MM.1S (cell line): ENCODE measurements around the gene TNFRSF4.

ENCODE experiments used
- DNase-seq: peaks from one replicate; pipeline ENCODE4 v3.0.0-alpha.2; 2015
- H2AFZ ChIP-seq: fragments of 300-600 bp; sonication (generic); 2 replicates; pipeline ENCODE4 v1.6.0; 2016; ENCODE audit warnings: antibody characterized with exemption, low read length
- H3F3A ChIP-seq: fragments of 300-600 bp; sonication (generic); 2 replicates; pipeline ENCODE4 v1.6.1; 2016; ENCODE audit warnings: mild to moderate bottlenecking, antibody characterized with exemption, low read length, moderate library complexity, mixed read lengths; ENCODE audit not compliant: insufficient read depth
- H3K27ac ChIP-seq: fragments of 300-600 bp; sonication (generic); 2 replicates; pipeline ENCODE4 v1.5.1; 2016; ENCODE audit warnings: mild to moderate bottlenecking, low read length
- H3K27me3 ChIP-seq: fragments of 300-600 bp; sonication (generic); replicated peaks from 2 replicates; pipeline ENCODE4 v1.6.0; 2016; ENCODE audit warnings: low read length; ENCODE audit not compliant: insufficient read depth
- H3K36me3 ChIP-seq: fragments of 300-600 bp; sonication (generic); replicated peaks from 2 replicates; pipeline ENCODE4 v1.6.1; 2016; ENCODE audit warnings: mild to moderate bottlenecking, low read length, mixed read lengths; ENCODE audit not compliant: insufficient read depth
- H3K4me1 ChIP-seq: fragments of 300-600 bp; sonication (generic); 2 replicates; pipeline ENCODE4 v1.6.1; 2016; ENCODE audit warnings: low read length, mixed read lengths
- H3K4me2 ChIP-seq: fragments of 300-600 bp; sonication (generic); 2 replicates; pipeline ENCODE4 v1.6.0; 2016; ENCODE audit warnings: low read depth, low read length
- H3K4me3 ChIP-seq: fragments of 300-600 bp; sonication (generic); 2 replicates; pipeline ENCODE4 v1.5.1; 2016; ENCODE audit warnings: low read length, mixed read lengths
- H3K79me2 ChIP-seq: fragments of 300-600 bp; sonication (generic); 2 replicates; pipeline ENCODE4 v1.6.1; 2016; ENCODE audit warnings: mixed run types, low read length, mixed read lengths
- H3K9ac ChIP-seq: fragments of 300-600 bp; sonication (generic); 2 replicates; pipeline ENCODE4 v1.6.1; 2016; ENCODE audit warnings: low read length, mixed read lengths
- H3K9me2 ChIP-seq: fragments of 300-600 bp; sonication (generic); replicated peaks from 2 replicates; pipeline ENCODE4 v1.6.1; 2016; ENCODE audit warnings: mild to moderate bottlenecking, low read length, mixed read lengths; ENCODE audit not compliant: insufficient read depth
- H3K9me3 ChIP-seq: fragments of 300-600 bp; sonication (generic); replicated peaks from 2 replicates; pipeline ENCODE4 v1.6.1; 2016; ENCODE audit warnings: mild to moderate bottlenecking, low read length, mixed read lengths; ENCODE audit not compliant: insufficient read depth
- H4K20me1 ChIP-seq: fragments of 300-600 bp; sonication (generic); 2 replicates; pipeline ENCODE4 v1.6.1; 2016; ENCODE audit warnings: mild to moderate bottlenecking, low read length, moderate library complexity, mixed read lengths; ENCODE audit not compliant: insufficient read depth
- EZH2 ChIP-seq: fragments of 300-600 bp; sonication (generic); optimal IDR thresholded peaks from 2 replicates; pipeline ENCODE3; 2017; ENCODE audit warnings: low read depth, mild to moderate bottlenecking, antibody characterized with exemption, low read length, mixed read lengths
- EZH2phosphoT487 ChIP-seq: fragments of 300-600 bp; sonication (generic); IDR thresholded peaks from 2 replicates; pipeline ENCODE4 v1.6.1; 2018; ENCODE audit warnings: antibody characterized with exemption, low read length
- TF ChIP-seq, protein P1 (sequence below): fragments of 300-600 bp; sonication (generic); IDR thresholded peaks from 2 replicates; pipeline ENCODE4 v1.5.1; 2016; ENCODE audit warnings: antibody characterized with exemption, low read length, mixed read lengths

The TNFRSF4 gene

DNA sequence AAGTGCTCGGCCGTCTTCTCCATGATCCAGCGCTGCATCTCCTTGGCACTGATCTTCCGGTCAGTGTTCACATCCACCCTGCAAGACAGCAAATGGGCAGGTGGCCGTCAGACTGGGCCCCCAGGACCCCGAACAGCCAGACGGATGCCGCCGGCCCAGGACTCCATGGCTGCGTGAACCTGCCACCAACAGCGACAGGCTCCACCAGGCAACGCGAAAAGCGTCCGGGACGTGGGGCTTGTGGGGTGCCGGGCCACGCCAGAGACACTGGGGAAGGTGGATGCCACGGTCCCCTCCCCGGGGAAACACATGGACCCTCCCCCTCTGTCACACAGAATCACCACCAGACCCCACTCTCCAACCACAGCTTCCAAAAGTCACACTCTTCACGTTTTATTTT is 9.9 kb upstream of the TNFRSF4 start:
- H3F3A ChIP-seq, result no peaks in the 10 kb centered on the region
- no peak overlapping the region for H3K4me3 ChIP-seq
- no peak for DNase-seq
- H3K79me2 ChIP-seq, result peaks cover 42% of the 10 kb centered on the region
- no peak overlapping the region for H3K27ac ChIP-seq
- TF ChIP-seq EZH2phosphoT487 (no peak), EZH2 (no peak)
- TF ChIP-seq, protein P1, sequence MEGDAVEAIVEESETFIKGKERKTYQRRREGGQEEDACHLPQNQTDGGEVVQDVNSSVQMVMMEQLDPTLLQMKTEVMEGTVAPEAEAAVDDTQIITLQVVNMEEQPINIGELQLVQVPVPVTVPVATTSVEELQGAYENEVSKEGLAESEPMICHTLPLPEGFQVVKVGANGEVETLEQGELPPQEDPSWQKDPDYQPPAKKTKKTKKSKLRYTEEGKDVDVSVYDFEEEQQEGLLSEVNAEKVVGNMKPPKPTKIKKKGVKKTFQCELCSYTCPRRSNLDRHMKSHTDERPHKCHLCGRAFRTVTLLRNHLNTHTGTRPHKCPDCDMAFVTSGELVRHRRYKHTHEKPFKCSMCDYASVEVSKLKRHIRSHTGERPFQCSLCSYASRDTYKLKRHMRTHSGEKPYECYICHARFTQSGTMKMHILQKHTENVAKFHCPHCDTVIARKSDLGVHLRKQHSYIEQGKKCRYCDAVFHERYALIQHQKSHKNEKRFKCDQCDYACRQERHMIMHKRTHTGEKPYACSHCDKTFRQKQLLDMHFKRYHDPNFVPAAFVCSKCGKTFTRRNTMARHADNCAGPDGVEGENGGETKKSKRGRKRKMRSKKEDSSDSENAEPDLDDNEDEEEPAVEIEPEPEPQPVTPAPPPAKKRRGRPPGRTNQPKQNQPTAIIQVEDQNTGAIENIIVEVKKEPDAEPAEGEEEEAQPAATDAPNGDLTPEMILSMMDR, result no peak
- no peak overlapping the region for H2AFZ ChIP-seq
- no peaks in the 10 kb centered on the region for H3K4me1 ChIP-seq
- H3K9me2 ChIP-seq, result no peaks in the 10 kb centered on the region
- no peaks in the 10 kb centered on the region for H3K27me3 ChIP-seq
- H3K36me3 ChIP-seq, result peaks cover 12% of the 10 kb centered on the region
- no peak overlapping the region for H3K9ac ChIP-seq
- H3K9me3 ChIP-seq, result no peaks in the 10 kb centered on the region
- H3K4me2 ChIP-seq, result no peak overlapping the region
- no peaks in the 10 kb centered on the region for H4K20me1 ChIP-seq

DNA sequence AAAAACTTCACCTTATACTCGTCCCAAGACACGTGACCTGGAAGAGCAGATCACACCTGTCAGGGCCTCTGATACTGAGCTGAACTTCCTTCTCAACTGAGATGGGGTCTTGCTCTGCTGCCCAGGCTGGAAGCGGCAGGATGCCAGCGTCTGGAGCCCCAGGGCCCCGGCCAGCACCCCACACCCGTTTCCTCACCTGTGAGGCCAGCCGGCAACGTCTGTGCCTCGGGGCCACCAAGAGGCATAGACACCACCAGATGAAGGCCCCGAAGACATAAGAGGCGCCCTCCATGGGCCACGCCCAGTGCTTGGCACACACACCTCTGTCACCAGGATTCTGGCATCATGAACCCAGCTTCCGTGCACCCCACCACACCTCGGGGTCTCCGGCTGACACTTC is 9.4 kb upstream of the TNFRSF4 start:
- TF ChIP-seq, protein P1, result no peak
- no peak for TF ChIP-seq EZH2
- no peak for TF ChIP-seq EZH2phosphoT487
- no peaks in the 10 kb centered on the region for H3F3A ChIP-seq
- H3K4me2 ChIP-seq, result no peak overlapping the region
- H3K9me2 ChIP-seq, result no peaks in the 10 kb centered on the region
- no peak for DNase-seq
- no peaks in the 10 kb centered on the region for H4K20me1 ChIP-seq
- H3K4me1 ChIP-seq, result no peaks in the 10 kb centered on the region
- H3K27ac ChIP-seq, result no peak overlapping the region
- H3K79me2 ChIP-seq, result peaks cover 37% of the 10 kb centered on the region
- H3K9ac ChIP-seq, result no peak overlapping the region
- H3K27me3 ChIP-seq, result no peaks in the 10 kb centered on the region
- H2AFZ ChIP-seq, result no peak overlapping the region
- peaks cover 9% of the 10 kb centered on the region for H3K36me3 ChIP-seq
- no peaks in the 10 kb centered on the region for H3K9me3 ChIP-seq
- H3K4me3 ChIP-seq, result no peak overlapping the region

DNA sequence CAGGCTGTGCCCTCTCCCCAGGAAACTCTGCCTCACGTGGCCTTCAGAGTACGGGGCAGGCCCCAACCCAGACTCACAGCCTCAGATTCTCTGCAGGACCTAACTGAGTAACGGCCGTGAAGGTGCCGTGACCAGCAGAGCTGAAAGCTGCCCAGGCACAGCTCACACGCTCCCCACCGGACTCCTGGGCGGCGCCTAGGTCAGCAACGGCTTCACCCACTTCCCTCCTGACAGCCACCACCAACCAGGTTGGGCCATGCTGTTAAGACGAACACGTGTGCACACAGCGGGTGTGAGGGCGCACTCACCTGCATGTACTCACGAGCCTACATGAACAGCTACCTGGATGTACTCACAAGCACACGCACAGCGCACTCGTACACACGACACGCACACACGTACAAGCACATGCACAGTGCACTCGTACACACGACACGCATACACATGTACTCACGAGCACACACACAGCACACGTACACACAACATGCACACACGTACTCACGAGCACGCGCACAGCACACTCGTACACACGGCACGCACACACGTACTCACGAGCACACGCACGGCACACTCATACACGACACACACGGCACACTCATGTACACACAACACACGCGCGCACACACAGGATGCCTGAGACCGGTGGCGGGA is 8.7 kb upstream of the TNFRSF4 start:
- Histone ChIP-seq H3K4me2 (no peak overlapping the region), H3K4me1 (no peaks in the 10 kb centered on the region), H3K27ac (no peak overlapping the region), H3K79me2 (peaks cover 30% of the 10 kb centered on the region), H2AFZ (no peak overlapping the region), H4K20me1 (no peaks in the 10 kb centered on the region), H3K9me2 (no peaks in the 10 kb centered on the region), H3K27me3 (no peaks in the 10 kb centered on the region), H3K9ac (no peak overlapping the region), H3K36me3 (peaks cover 7% of the 10 kb centered on the region), H3K4me3 (no peak overlapping the region), H3F3A (no peaks in the 10 kb centered on the region), H3K9me3 (no peaks in the 10 kb centered on the region)
- no peak for DNase-seq
- TF ChIP-seq EZH2phosphoT487 (no peak), EZH2 (no peak)
- TF ChIP-seq, protein P1, result no peak
